Urinary bladder (tissue), 4 donors: Measurements from ENCODE around the gene GNG14. TPM values are rescaled to one million over a fixed set of nuclear protein-coding genes. Genes with fewer than 3 reads are reported as not detected.
A peak's percentile ranks its signal among the peaks of the same experiment; 100 is the strongest.
"Not testable (repeated sequence)": the region's sequence is repeated elsewhere in the genome, so short reads cannot be mapped to it uniquely, and the experiment has no call there.

ENCODE experiments used
- DNase-seq: peaks from one replicate; pipeline ENCODE4 v3.0.0-alpha.2; 2015; ENCODE audit errors: extremely low spot score
- H3K27ac ChIP-seq: one replicate; pipeline ENCODE4 v1.5.1; 2013; ENCODE audit warnings: low read depth, mild to moderate bottlenecking, moderate library complexity
- H3K36me3 ChIP-seq: one replicate; pipeline ENCODE4 v1.6.1; 2013; ENCODE audit warnings: mild to moderate bottlenecking, moderate library complexity; ENCODE audit not compliant: insufficient read depth
- H3K4me1 ChIP-seq: one replicate; pipeline ENCODE4 v1.6.1; 2013; ENCODE audit warnings: mild to moderate bottlenecking, moderate library complexity; ENCODE audit not compliant: insufficient read depth
- H3K4me3 ChIP-seq: one replicate; pipeline ENCODE4 v1.5.1; 2013; ENCODE audit warnings: low read depth, low read length
- WGBS: extraction: QIAGEN DNeasy Blood & Tissue Kit; methylation state at CpG from one replicate; pipeline ENCODE4 v1.1.7; 2013; 5-methylcytosine and 5-hydroxymethylcytosine counted together
- polyA plus RNA-seq: library from polyadenylated mRNA; stranded (reverse); fragments of 200-250 nt; gene quantifications from one replicate; pipeline ENCODE4 v1.2.3, GENCODE V29; 2013
- total RNA-seq: library from RNA; depleted of rRNA; stranded (reverse); fragments of >200 nt; gene quantifications from one replicate; pipeline ENCODE4 v1.2.3, GENCODE V29; 2014
- donor health status: healthy with polysubstance abuse.
- donor health status: healthy.

Gene GNG14
- total RNA-seq, result not detected
- not detected for polyA plus RNA-seq

- 86% methylated on average over 9 of the region's 9 CpGs for WGBS
- Histone ChIP-seq H3K36me3 (no peaks in the 10 kb centered on the region), H3K4me3 (no peak within 1 kb of the TSS), H3K4me1 (no peaks in the 10 kb centered on the region), H3K27ac (no peak within 1 kb of the TSS)
- no peak for DNase-seq
Observed at GRCh38 chr19:12687496-12688196, at the start of gene GNG14. Gene GNG14, plus strand, starts transcription at chr19:12687998. Its CDS starts 51 bp downstream, at chr19:12688049.

GRCh38 chr19:12638611-12639182 lies 49.1 kb upstream of the GNG14 start:
- Histone ChIP-seq H3K27ac (no peak overlapping the region), H3K4me1 (no peaks in the 10 kb centered on the region), H3K36me3 (no peaks in the 10 kb centered on the region), H3K4me3 (no peak overlapping the region)
- 96% methylated on average over 22 of the region's 22 CpGs for WGBS
- no peak for DNase-seq

GRCh38 chr19:12639901-12640613 lies 47.7 kb upstream of the GNG14 start:
- Histone ChIP-seq H3K27ac (no peak overlapping the region), H3K36me3 (no peaks in the 10 kb centered on the region), H3K4me1 (no peaks in the 10 kb centered on the region), H3K4me3 (no peak overlapping the region)
- peak; percentile 18 for DNase-seq
- 11% methylated on average over 39 of the region's 39 CpGs for WGBS

- H3K4me1 ChIP-seq, result no peaks in the 10 kb centered on the region
- DNase-seq, result no peak
- no peak overlapping the region for H3K27ac ChIP-seq
- no peaks in the 10 kb centered on the region for H3K36me3 ChIP-seq
- WGBS, result 75% methylated on average over 13 of the region's 13 CpGs
- no peak overlapping the region for H3K4me3 ChIP-seq
Observed at GRCh38 chr19:12641456-12641855, 46.3 kb upstream of the GNG14 start.

- DNase-seq, result no peak
- Histone ChIP-seq H3K4me1 (no peaks in the 10 kb centered on the region), H3K27ac (no peak overlapping the region), H3K36me3 (no peaks in the 10 kb centered on the region), H3K4me3 (no peak overlapping the region)
- 92% methylated on average over 26 of the region's 26 CpGs for WGBS
Observed at GRCh38 chr19:12642506-12642905, 45.3 kb upstream of the GNG14 start.

- H3K27ac ChIP-seq, H3K4me1 ChIP-seq, H3K4me3 ChIP-seq, H3K36me3 ChIP-seq, DNase-seq: not testable (repeated sequence)
- WGBS, result 93% methylated on average over 14 of the region's 14 CpGs
Observed at GRCh38 chr19:12643716-12644115, 44.1 kb upstream of the GNG14 start.

- DNase-seq, result no peak
- Histone ChIP-seq H3K4me3 (no peak overlapping the region), H3K27ac (no peak overlapping the region), H3K4me1 (no peaks in the 10 kb centered on the region), H3K36me3 (no peaks in the 10 kb centered on the region)
- 84% methylated on average over 10 of the region's 10 CpGs for WGBS
Observed at GRCh38 chr19:12646551-12646950, 41.2 kb upstream of the GNG14 start.

- Histone ChIP-seq H3K4me3 (no peak overlapping the region), H3K4me1 (no peaks in the 10 kb centered on the region), H3K27ac (no peak overlapping the region), H3K36me3 (no peaks in the 10 kb centered on the region)
- 75% methylated on average over 8 of the region's 8 CpGs for WGBS
- no peak for DNase-seq
Observed at GRCh38 chr19:12647047-12647446, 40.8 kb upstream of the GNG14 start.

- Histone ChIP-seq H3K4me3 (peak overlapping the region; percentile 1), H3K4me1 (no peaks in the 10 kb centered on the region), H3K36me3 (no peaks in the 10 kb centered on the region), H3K27ac (no peak overlapping the region)
- DNase-seq, result no peak
- WGBS, result 14% methylated on average over 31 of the region's 31 CpGs
Observed at GRCh38 chr19:12647490-12648071, 40.2 kb upstream of the GNG14 start.

- Histone ChIP-seq H3K36me3 (no peaks in the 10 kb centered on the region), H3K4me3 (no peak overlapping the region), H3K4me1 (no peaks in the 10 kb centered on the region), H3K27ac (no peak overlapping the region)
- WGBS, result 14% methylated on average over 29 of the region's 29 CpGs
- no peak for DNase-seq
Observed at GRCh38 chr19:12648088-12648487, 39.7 kb upstream of the GNG14 start.

- Histone ChIP-seq H3K4me1 (no peaks in the 10 kb centered on the region), H3K27ac (no peak overlapping the region), H3K4me3 (no peak overlapping the region), H3K36me3 (no peaks in the 10 kb centered on the region)
- WGBS, result 97% methylated on average over 10 of the region's 10 CpGs
- no peak for DNase-seq
Observed at GRCh38 chr19:12649941-12650340, 37.9 kb upstream of the GNG14 start.

GRCh38 chr19:12652219-12652618 lies 35.6 kb upstream of the GNG14 start:
- DNase-seq, result no peak
- no peaks in the 10 kb centered on the region for H3K4me1 ChIP-seq
- H3K36me3 ChIP-seq, result peaks cover 1% of the 10 kb centered on the region
- 97% methylated on average over 6 of the region's 6 CpGs for WGBS
- H3K27ac ChIP-seq, result no peak overlapping the region
- H3K4me3 ChIP-seq, result no peak overlapping the region

GRCh38 chr19:12655546-12655945 lies 32.3 kb upstream of the GNG14 start:
- Histone ChIP-seq H3K4me1 (no peaks in the 10 kb centered on the region), H3K27ac (no peak overlapping the region), H3K4me3 (no peak overlapping the region), H3K36me3 (peaks cover 1% of the 10 kb centered on the region)
- no peak for DNase-seq
- 97% methylated on average over 8 of the region's 8 CpGs for WGBS
